K562 (cell line): ENCODE results near the gene SSR4.

Experiments used
- C11orf30 ChIP-seq: fragments of 450-650 bp; IDR thresholded peaks from 2 replicates; pipeline ENCODE4 v1.6.1; 2016; ENCODE audit warnings: low read depth, mild to moderate bottlenecking
- KLF16 ChIP-seq: IDR thresholded peaks from 2 replicates; pipeline ENCODE4 v1.6.1; 2016; ENCODE audit warnings: antibody characterized with exemption
- RBM34 ChIP-seq: fragments of 200-400 bp; formaldehyde crosslinking; IDR thresholded peaks from 2 replicates; pipeline ENCODE4 v1.6.1; 2018; ENCODE audit warnings: low read length, borderline replicate concordance; ENCODE audit not compliant: insufficient read depth
- TCF7 ChIP-seq: sonication (generic); IDR thresholded peaks from 2 replicates; pipeline ENCODE4 v1.6.1; 2016; ENCODE audit warnings: antibody characterized with exemption, borderline replicate concordance
- ZBTB33 ChIP-seq: sonication (generic); formaldehyde crosslinking; IDR thresholded peaks from 2 replicates; pipeline ENCODE4 v1.8.1; 2023; ENCODE audit warnings: mild to moderate bottlenecking, missing genetic modification reagents
- ZHX1 ChIP-seq: fragments of 150-350 bp; conservative IDR thresholded peaks from 2 replicates; pipeline ENCODE4 v1.6.1; 2014; ENCODE audit warnings: low read length
- ZNF143 ChIP-seq: sonication (generic); formaldehyde crosslinking; IDR thresholded peaks from 2 replicates; pipeline ENCODE4 v1.9.0; 2022; ENCODE audit warnings: mild to moderate bottlenecking, missing genetic modification reagents
- ZNF224 ChIP-seq: sonication (generic); formaldehyde crosslinking; IDR thresholded peaks from 2 replicates; pipeline ENCODE4 v1.8.0; 2022; ENCODE audit warnings: mild to moderate bottlenecking, missing genetic modification reagents

DNA sequence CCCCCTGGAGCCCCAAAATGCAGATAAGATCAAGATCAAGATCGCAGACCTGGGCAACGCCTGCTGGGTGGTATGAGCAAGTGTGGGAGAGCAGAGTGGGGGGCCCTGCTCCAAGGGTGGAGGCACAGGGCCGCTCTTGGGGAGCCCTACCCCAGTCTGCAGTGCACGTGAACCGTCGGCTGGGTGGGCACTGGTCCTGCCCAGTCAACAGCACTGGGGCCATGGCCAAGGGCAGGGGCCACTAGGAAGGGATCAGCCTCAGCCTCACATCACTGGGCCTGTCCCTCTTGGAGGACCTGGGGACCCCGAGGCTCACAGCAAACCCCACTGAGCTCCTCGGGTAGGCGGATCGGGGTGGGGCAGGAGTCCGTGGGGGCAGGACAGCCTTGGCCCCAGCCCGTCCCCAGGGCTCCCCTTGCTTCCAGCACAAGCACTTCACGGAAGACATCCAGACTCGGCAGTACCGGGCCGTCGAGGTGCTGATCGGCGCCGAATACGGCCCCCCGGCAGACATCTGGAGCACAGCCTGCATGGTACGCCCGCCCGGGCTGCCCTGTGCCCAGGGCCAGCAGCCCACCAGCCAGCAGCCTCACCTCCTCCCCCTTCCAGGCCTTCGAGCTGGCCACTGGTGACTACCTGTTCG is 10.0 kb upstream of the SSR4 start:
- TF ChIP-seq ZNF143, result no peak
- TF ChIP-seq ZBTB33 (CRISPR knock-in tag), result no peak
- no peak for TF ChIP-seq ZHX1
- TF ChIP-seq RBM34, result no peak
- no peak for TF ChIP-seq ZNF224 (CRISPR knock-in tag)
- no peak for TF ChIP-seq KLF16
- TF ChIP-seq TCF7, result no peak
- no peak for TF ChIP-seq C11orf30
